SK-N-SH treated with all-trans-retinoic acid at 6 μM for 48 hours (cell line): ENCODE data around the gene SRRM2.

ENCODE experiments used
- ATAC-seq: fragments of 200-7000 bp; cut with Tn5 transposase; 3 replicates; pipeline ENCODE4 v1.9.1; 2020; ENCODE audit warnings: mild to moderate bottlenecking, moderate library complexity
- ARNTL ChIP-seq: fragments of 450-650 bp; formaldehyde crosslinking; IDR thresholded peaks from 2 replicates; pipeline ENCODE4 v1.5.0; 2020; ENCODE audit warnings: low read depth, mild to moderate bottlenecking, moderate library complexity, borderline replicate concordance
- CSDC2 ChIP-seq: fragments of 250-450 bp; sonication (Bioruptor Pico); IDR thresholded peaks from 2 replicates; pipeline ENCODE4 v1.5.0; 2020; ENCODE audit warnings: mild to moderate bottlenecking, moderate library complexity
- CSRNP3 ChIP-seq: fragments of 250-450 bp; sonication (Bioruptor Pico); IDR thresholded peaks from 2 replicates; pipeline ENCODE4 v1.5.1; 2021; ENCODE audit warnings: mild to moderate bottlenecking, moderate library complexity
- ESRRG ChIP-seq: fragments of 250-450 bp; sonication (Bioruptor Pico); IDR thresholded peaks from 2 replicates; pipeline ENCODE4 v1.6.1; 2021; ENCODE audit warnings: mild to moderate bottlenecking
- GLIS3 ChIP-seq: fragments of 250-450 bp; sonication (Bioruptor Pico); IDR thresholded peaks from 2 replicates; pipeline ENCODE4 v1.5.0; 2020; ENCODE audit warnings: mild to moderate bottlenecking, moderate library complexity
- ISL1 ChIP-seq: fragments of 250-450 bp; sonication (Bioruptor Pico); IDR thresholded peaks from 2 replicates; pipeline ENCODE4 v2.1.2; 2022; ENCODE audit warnings: mild to moderate bottlenecking, moderate library complexity
- OSR1 ChIP-seq: fragments of 250-450 bp; sonication (Bioruptor Pico); IDR thresholded peaks from 2 replicates; pipeline ENCODE4 v1.8.0; 2022; ENCODE audit warnings: moderate library complexity, mild to moderate bottlenecking, inconsistent platforms
- PATZ1 ChIP-seq: fragments of 250-450 bp; sonication (Bioruptor Pico); IDR thresholded peaks from 2 replicates; pipeline ENCODE4 v1.8.0; 2020; ENCODE audit warnings: mild to moderate bottlenecking, moderate library complexity, borderline replicate concordance
- POU6F1 ChIP-seq: fragments of 250-450 bp; sonication (Bioruptor Pico); IDR thresholded peaks from 2 replicates; pipeline ENCODE4 v1.8.0; 2021; ENCODE audit warnings: low read depth, mild to moderate bottlenecking, moderate library complexity, borderline replicate concordance
- PPARA ChIP-seq: fragments of 250-450 bp; sonication (Bioruptor Pico); IDR thresholded peaks from 2 replicates; pipeline ENCODE4 v1.5.0; 2020; ENCODE audit warnings: mild to moderate bottlenecking, borderline replicate concordance
- RARB ChIP-seq: fragments of 250-450 bp; sonication (Bioruptor Pico); IDR thresholded peaks from 2 replicates; pipeline ENCODE4 v1.8.0; 2021; ENCODE audit warnings: mild to moderate bottlenecking, moderate library complexity
- SNAI2 ChIP-seq: fragments of 250-450 bp; sonication (Bioruptor Pico); IDR thresholded peaks from 2 replicates; pipeline ENCODE4 v1.5.0; 2020; ENCODE audit warnings: mild to moderate bottlenecking, moderate library complexity
- TOX ChIP-seq: fragments of 250-450 bp; sonication (Bioruptor Pico); IDR thresholded peaks from 2 replicates; pipeline ENCODE4 v1.8.0; 2021; ENCODE audit warnings: mild to moderate bottlenecking, moderate library complexity, borderline replicate concordance
- ZC3H10 ChIP-seq: fragments of 250-450 bp; sonication (Bioruptor Pico); IDR thresholded peaks from 2 replicates; pipeline ENCODE4 v1.5.1; 2021; ENCODE audit warnings: mild to moderate bottlenecking, moderate library complexity
- ZFP3 ChIP-seq: fragments of 250-450 bp; sonication (Bioruptor Pico); IDR thresholded peaks from 2 replicates; pipeline ENCODE4 v1.5.0; 2020; ENCODE audit warnings: mild to moderate bottlenecking, moderate library complexity
- ZFP30 ChIP-seq: fragments of 450-650 bp; formaldehyde crosslinking; IDR thresholded peaks from 2 replicates; pipeline ENCODE4 v1.5.0; 2022; ENCODE audit warnings: mild to moderate bottlenecking, moderate library complexity
- ZNF565 ChIP-seq: fragments of 450-650 bp; formaldehyde crosslinking; conservative IDR thresholded peaks from 2 replicates; pipeline ENCODE4 v1.5.0; 2020; ENCODE audit warnings: low read depth, mild to moderate bottlenecking, moderate library complexity

SRRM2 gene

GRCh38 chr16:2742323-2743006, 10.0 kb upstream of the SRRM2 start:
- TF ChIP-seq OSR1: no peak
- TF ChIP-seq TOX: no peak
- TF ChIP-seq ARNTL (CRISPR knock-in tag): no peak
- TF ChIP-seq ZFP30 (CRISPR knock-in tag): no peak
- TF ChIP-seq SNAI2 (CRISPR knock-in tag): no peak
- TF ChIP-seq ISL1 (CRISPR knock-in tag): no peak
- TF ChIP-seq RARB (CRISPR knock-in tag): no peak
- TF ChIP-seq ESRRG (CRISPR knock-in tag): no peak
- no peak for TF ChIP-seq POU6F1
- no peak for TF ChIP-seq PATZ1 (CRISPR knock-in tag)
- TF ChIP-seq, all 23 proteins: peak for 0
- ATAC-seq: no peak

GRCh38 chr16:2743007-2743810, 9.2 kb upstream of the SRRM2 start:
- no peak for ATAC-seq
- TF ChIP-seq SNAI2 (CRISPR knock-in tag) (no peak), ZFP30 (CRISPR knock-in tag) (no peak), CSDC2 (CRISPR knock-in tag) (no peak), POU6F1 (no peak), ESRRG (CRISPR knock-in tag) (no peak)

- TF ChIP-seq GLIS3 (CRISPR knock-in tag) (no peak), SNAI2 (CRISPR knock-in tag) (no peak), ZFP3 (CRISPR knock-in tag) (no peak), OSR1 (no peak), ISL1 (CRISPR knock-in tag) (no peak), PPARA (CRISPR knock-in tag) (no peak), ESRRG (CRISPR knock-in tag) (no peak), POU6F1 (no peak), CSRNP3 (CRISPR knock-in tag) (no peak), ZFP30 (CRISPR knock-in tag) (no peak), ZC3H10 (CRISPR knock-in tag) (no peak), ZNF565 (CRISPR knock-in tag) (no peak), PATZ1 (CRISPR knock-in tag) (no peak), RARB (CRISPR knock-in tag) (no peak)
- no peak for ATAC-seq
Observed at GRCh38 chr16:2744711-2745110, 7.7 kb upstream of the SRRM2 start.
